Measurements from ENCODE around the gene SOAT2.

SOAT2 gene

DNA sequence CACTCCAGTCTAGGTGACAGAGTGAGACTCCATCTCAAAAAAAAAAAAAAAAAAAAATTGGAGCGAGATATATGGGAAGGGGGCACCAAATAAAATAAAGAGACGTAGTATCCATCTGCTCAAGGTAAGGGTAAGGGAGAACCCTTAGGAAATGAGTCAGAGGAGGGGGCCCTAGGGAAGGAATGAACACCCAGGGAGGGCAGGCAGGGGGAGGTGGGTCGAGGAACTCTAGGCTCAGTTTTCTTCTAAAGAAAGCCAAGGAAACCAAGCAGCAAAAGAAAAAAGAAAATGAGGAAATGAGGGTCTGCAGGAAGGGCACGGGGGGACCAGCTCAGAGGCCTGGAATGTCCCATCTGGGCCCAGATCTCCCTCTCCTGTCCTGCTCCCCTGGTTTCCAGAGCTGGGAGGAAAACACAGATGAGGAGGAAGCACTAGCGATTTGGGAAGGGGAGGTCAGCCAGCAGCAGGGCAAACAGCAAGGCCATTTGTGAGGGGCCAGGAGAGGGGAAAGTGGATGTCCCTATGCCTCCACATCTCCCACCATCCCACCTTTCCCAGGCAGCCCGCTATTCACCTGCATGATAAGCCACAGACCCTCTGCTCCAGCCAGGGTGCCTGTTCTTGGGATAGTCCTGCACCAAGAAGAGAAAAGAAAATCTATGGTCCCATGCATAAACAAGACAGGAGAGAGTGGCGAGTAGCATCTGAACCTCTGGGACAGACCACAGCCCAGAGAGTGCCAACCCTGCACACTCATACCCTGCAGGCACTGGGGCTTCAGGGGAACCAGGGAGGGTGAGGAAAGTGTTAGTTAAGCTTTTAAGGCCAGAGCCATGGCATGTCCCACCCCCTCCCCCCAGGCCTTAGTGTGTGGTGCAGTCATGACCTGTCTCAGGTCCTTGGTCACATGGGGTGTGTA lies 36.0 kb upstream of the SOAT2 start:
- DNase-seq (ENCODE audit: low read depth), result no peak
- no peak overlapping the region for H3K4me3 ChIP-seq (replicated peaks; ENCODE audit: low read depth, low read length)
- TF ChIP-seq, protein P1, sequence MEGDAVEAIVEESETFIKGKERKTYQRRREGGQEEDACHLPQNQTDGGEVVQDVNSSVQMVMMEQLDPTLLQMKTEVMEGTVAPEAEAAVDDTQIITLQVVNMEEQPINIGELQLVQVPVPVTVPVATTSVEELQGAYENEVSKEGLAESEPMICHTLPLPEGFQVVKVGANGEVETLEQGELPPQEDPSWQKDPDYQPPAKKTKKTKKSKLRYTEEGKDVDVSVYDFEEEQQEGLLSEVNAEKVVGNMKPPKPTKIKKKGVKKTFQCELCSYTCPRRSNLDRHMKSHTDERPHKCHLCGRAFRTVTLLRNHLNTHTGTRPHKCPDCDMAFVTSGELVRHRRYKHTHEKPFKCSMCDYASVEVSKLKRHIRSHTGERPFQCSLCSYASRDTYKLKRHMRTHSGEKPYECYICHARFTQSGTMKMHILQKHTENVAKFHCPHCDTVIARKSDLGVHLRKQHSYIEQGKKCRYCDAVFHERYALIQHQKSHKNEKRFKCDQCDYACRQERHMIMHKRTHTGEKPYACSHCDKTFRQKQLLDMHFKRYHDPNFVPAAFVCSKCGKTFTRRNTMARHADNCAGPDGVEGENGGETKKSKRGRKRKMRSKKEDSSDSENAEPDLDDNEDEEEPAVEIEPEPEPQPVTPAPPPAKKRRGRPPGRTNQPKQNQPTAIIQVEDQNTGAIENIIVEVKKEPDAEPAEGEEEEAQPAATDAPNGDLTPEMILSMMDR (IDR thresholded peaks at IDR 0.05; ENCODE audit: low read length, missing control alignments), result no peak

DNA sequence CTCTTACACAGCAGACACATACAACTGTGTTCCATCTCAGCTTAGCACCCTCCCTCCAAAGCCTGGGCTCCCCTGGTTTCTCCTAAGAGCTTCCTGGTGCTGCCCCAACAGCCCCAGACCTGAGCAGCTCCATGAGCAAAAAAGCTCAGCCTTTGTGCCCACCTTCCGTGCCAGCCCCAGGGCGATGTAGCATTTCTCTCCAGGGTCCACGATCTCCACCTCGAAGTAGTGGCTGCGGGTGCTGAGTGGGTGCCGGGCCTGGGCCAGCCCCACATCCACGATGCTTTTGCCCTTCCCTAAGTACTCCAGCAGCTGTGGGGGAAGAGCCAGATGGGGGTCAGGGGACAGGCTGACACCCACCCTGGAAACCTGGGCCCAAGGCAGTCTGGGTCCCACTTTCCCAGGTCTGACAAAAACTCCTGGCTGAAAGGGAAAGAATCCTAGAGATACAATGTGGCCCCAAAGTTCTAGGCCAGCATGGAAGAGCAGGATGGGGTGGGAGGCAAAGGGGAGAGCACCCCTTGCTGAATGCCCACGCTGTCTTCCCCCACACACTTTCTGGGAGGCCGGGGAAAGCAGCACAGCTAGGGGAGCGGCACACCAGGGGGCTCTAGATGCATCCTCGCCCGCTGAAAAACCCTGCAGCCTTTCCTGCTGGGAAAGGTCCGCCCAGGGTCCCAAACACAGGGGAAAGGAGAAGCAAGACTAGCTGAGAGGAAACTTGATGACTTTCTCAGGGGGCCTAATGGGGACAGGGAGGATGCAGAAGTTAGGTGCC lies 35.1 kb upstream of the SOAT2 start:
- TF ChIP-seq, protein P1 (IDR thresholded peaks at IDR 0.05; ENCODE audit: low read length, missing control alignments), result no peak
- no peak overlapping the region for H3K4me3 ChIP-seq (replicated peaks; ENCODE audit: low read depth, low read length)
- no peak for DNase-seq (ENCODE audit: low read depth)

DNA sequence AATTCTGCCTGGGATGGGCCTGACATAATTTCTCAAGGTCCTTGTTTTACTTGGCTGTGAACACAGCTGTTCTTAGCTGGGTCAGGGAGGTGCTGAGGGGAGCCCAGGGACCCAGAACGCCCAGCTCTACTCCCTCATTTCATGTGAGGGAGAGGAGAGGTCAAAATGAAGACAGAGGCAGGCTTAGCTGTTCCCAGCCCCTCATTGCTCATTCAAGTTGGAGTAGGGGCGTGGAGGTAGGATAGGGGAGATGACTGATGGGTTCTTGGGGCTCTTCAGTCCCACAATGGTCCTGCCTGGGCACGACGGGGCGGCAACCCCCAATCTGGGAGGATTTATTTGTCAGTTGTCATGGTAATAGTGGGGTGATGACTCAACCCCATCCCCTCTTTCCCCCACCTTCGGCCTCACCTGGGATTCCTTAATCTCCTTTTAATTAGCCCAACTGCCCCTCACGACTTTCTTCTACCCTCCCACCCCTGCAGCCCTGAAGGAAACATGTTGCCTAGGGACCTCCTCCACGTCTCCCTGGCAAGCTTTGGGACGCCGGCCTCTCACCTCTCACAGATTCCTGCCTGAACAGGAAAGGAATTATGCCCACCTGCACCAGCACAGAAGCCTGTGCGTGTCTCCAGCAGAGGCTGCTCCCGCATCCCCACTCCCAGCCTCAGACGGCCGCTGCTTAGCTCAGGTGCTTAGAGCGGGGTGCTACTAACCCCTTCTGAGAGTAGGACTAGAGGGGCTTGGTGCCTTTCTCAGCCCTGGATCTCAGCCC lies 34.3 kb upstream of the SOAT2 start:
- TF ChIP-seq, protein P1 (IDR thresholded peaks at IDR 0.05; ENCODE audit: low read length, missing control alignments), result no peak
- no peak for DNase-seq (ENCODE audit: low read depth)
- no peak overlapping the region for H3K4me3 ChIP-seq (replicated peaks; ENCODE audit: low read depth, low read length)

DNA sequence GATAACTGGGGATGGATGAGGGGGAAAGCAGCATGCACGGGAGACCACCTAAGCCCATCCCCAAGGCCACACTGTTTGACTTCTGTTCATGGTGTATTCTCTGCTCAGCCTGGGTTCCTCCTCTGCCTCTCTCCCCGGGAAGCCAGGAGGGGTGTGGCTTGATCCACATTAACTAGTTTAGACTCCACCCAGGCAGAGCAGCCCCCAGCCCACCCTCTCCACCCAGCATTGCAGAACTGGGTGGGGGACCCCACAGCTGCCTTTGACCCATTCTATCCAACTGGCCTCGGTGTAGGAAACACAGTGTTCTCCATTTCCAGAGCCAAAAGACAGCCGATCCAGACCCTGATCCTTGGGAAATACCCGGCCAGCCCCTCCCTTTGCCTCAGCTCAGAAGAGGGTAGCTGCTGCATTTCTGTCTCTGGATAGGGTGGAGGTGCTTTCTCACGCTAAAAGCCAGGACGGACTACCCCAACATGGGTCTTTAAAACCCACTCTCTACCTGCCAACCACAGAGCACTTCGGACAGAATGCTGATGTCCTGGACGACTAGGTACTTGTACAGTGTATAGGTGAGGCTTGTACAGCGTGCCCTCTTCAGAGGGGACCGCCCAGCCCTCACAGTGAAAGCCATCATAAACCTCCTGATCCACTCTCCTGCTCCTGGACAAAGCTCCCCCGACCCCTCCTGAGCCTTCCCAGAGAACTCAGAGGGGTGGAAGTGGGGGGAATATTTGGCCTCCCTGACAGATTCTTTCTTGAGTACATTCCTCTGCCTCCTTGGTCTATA lies 33.5 kb upstream of the SOAT2 start:
- TF ChIP-seq, protein P1 (IDR thresholded peaks at IDR 0.05; ENCODE audit: low read length, missing control alignments), result no peak
- no peak overlapping the region for H3K4me3 ChIP-seq (replicated peaks; ENCODE audit: low read depth, low read length)
- no peak for DNase-seq (ENCODE audit: low read depth)

DNA sequence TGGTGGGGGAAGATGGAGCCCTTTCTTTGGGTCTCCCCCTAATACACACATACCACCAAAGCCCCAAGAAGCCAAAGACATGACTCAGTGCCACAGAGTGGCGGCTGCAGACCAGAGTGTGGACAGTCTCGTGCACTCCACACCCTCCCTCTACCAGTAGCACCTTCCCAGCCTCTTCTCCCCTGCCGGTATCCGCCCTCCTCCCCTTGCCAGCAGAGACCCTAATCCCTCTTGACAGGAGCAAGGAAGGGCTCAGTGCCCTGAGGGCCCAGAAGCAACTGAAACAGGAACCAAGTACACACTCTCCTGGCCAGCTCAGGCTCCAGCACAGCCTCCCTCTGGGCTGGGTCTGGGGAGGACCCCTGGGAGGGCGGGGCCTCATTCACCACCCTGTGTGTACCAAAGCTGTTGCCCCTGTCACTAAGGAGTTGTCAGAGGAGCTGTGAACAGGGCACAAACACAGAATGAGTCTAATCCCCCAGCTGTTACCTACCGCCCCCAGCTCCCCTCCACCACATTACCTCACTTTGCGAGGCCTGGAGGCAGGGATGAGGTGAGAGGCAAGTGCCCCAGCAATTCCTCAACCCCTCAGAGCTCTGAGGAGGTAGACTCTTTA lies 32.3 kb upstream of the SOAT2 start:
- TF ChIP-seq, protein P1 (IDR thresholded peaks at IDR 0.05; ENCODE audit: low read length, missing control alignments), result no peak

More for the DNA sequence above, 32.3 kb upstream of the SOAT2 start:
- no peak for DNase-seq (ENCODE audit: low read depth)
- H3K4me3 ChIP-seq (replicated peaks; ENCODE audit: low read depth, low read length), result no peak overlapping the region
